SIG-M5 (cell line): ENCODE results near the gene NUCB2.

Source experiments
- DNase-seq: peaks from one replicate; lab custom pipeline; 2025; lab: John Stamatoyannopoulos, UW

Gene NUCB2

GRCh38 chr11:17333799-17334586 is 57.5 kb downstream of the NUCB2 start:
- DNase-seq = no peak

GRCh38 chr11:17343257-17343656 is 66.7 kb downstream of the NUCB2 start:
- no peak for DNase-seq

DNA sequence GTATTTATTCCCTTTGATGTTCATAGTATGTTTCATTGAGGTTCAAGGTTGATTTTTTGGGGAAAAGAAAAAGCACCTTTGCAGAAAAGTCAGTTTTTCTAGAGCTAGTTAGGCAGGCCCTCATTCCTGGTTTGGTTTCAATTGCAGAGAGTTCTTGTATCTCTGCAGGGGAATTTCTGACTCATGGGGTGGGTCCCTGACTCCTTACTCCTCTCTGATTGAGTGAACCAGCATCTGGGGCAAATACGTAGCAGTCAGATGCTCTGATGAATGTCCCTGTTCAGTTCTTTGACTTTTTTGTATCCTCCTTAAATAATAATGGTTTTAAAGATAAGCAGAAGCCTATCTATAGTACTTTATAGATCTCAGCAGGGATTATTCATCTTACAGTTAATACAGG is 67.4 kb downstream of the NUCB2 start:
- DNase-seq = no peak

GRCh38 chr11:17347676-17348075 is 71.1 kb downstream of the NUCB2 start:
- no peak for DNase-seq

- DNase-seq = no peak
Measured at GRCh38 chr11:17350455-17351171, 74.1 kb downstream of the NUCB2 start.

GRCh38 chr11:17351172-17351509 is 74.6 kb downstream of the NUCB2 start:
- no peak for DNase-seq

DNA sequence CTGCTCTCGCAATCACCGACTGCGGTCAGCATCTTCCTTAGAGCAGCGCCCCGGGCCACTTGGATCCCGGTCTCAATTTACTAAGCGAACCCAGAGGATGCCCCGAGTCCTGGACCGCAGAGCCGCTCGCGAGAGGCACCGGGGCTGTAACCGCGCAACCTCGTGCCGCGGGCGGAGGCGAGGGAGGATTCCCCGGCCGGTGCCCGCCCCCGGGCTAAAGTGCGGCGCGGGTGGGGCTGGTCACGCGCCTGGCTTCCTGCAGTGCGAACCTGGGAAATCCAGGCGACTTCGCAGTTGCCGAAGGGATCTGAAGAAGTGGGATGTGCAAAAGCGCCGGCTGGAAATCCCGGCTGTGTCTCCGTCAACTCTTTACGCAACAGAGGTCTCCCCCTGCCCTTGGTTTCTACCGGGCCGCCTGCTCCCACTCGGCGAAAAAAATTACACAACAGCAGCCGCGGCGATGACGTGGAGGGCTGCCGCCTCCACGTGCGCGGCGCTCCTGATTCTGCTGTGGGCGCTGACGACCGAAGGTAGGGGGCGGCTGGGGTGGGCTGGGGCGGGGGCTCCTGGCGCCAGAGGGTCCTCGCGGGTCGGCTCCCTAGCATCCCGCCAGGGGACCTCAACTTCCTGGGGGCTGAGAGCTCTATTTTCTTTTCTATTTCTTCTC is 75.1 kb downstream of the NUCB2 start, which contains the start of gene NCR3LG1:
Gene NCR3LG1 (plus strand): TSS at position 291 of the 667 bp plus-strand sequence. CDS start 170 bp downstream, at position 461.
- DNase-seq = peak; percentile 11

DNA sequence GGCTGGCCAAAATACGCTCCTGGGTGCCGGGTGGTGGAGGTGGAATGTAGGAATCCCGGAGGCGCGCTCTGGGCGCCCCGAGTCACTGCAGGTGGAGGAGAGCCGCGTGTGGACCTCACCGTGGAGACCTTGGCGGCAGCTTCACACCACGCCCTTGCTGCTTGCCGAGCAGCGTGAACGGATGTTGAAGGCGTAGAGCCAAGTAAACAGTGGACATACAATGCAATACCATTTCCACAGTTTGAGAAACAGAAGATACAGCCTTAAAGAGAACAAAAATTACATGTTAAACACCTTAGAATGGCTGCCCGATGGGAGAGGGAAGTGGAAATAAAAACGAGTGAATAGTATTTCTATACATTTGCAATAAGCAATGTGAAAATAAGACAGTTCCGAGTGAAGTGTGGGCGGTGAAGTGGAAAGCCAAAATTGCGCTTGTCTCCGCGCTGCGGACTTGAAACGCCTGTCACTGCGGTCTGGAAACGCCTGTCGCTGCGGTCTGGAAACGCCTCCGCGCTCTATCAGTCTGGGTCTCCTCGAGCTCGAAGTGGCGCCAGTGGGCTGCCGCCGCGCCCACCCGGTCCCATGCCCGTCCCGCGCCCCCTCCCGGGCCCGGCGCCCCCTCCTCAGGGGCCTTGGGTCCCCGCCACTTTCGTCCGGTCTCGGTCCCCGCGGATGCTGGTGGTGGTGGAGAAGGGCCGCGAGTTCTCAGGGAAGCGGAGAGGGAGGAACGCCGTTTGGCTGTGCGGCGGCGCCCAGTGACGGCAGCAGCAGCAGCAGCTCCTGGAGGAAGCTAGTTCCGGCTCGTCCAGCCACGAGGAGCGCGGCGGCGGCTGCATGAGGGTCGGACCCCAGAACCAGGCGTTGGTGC is 76.6 kb downstream of the NUCB2 start:
- no peak for DNase-seq

- no peak for DNase-seq
Measured at GRCh38 chr11:17353821-17354600, 77.5 kb downstream of the NUCB2 start.

- DNase-seq = peak; percentile 17
Measured at GRCh38 chr11:17354601-17354991, 78.1 kb downstream of the NUCB2 start.

- no peak for DNase-seq
Measured at GRCh38 chr11:17366495-17366894, 90.0 kb downstream of the NUCB2 start.

GRCh38 chr11:17368551-17368950 is 92.0 kb downstream of the NUCB2 start:
- DNase-seq = no peak

- DNase-seq = no peak
Measured at GRCh38 chr11:17369094-17369493, 92.6 kb downstream of the NUCB2 start.

GRCh38 chr11:17369684-17370243 is 93.2 kb downstream of the NUCB2 start:
- DNase-seq = no peak

GRCh38 chr11:17371614-17372013 is 95.1 kb downstream of the NUCB2 start:
- no peak for DNase-seq

GRCh38 chr11:17375547-17375946 is 99.0 kb downstream of the NUCB2 start:
- no peak for DNase-seq

DNA sequence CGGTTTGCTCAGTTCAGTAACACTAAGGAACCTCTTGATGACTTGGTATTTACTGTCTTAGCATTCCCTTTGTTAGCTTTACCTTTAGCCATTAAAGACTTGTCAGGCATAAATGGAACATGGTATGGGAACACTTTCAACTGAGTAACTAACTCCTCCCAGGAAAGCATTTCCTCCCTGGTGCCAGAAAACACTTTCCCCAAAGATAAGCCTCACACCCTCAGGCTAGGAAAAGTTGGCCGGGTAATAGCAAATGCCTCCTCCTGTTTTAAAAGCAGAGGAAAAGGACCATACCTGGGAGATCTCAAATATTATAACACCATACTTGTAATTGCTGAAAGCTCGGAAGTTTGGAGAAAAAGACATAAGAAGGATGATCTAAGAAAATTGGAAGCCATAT is 100.0 kb downstream of the NUCB2 start:
- no peak for DNase-seq

- no peak for DNase-seq
Measured at GRCh38 chr11:17378655-17379054, 102.1 kb downstream of the NUCB2 start.

GRCh38 chr11:17379383-17380180 is 103.0 kb downstream of the NUCB2 start:
- no peak for DNase-seq

GRCh38 chr11:17381156-17381555 is 104.6 kb downstream of the NUCB2 start:
- no peak for DNase-seq
